Kidney (tissue), 14 donors: ENCODE results near the gene PACSIN2. TPM values are rescaled to one million over a fixed set of nuclear protein-coding genes. Genes with fewer than 3 reads are reported as not detected.

Experiments
- DNase-seq, 5 donors: peaks; one replicate each; pipeline ENCODE4 v3.0.0-alpha.2; 2013 to 2020
- FAIRE-seq: peaks from 2 replicates; lab custom pipeline; 2012; peaks lifted over from hg19 to GRCh38; lab: Jason Lieb, UNC
- H3K27ac ChIP-seq, 2 donors: one replicate each; pipeline ENCODE4 v1.7.0; 2013; ENCODE audit warnings: low read depth in 2 of 2, low read length in 2 of 2, inconsistent platforms in 1 of 2
- H3K27me3 ChIP-seq: one replicate; pipeline ENCODE4 v1.7.1; 2013; ENCODE audit warnings: low read length, inconsistent platforms; ENCODE audit not compliant: control insufficient read depth, insufficient read depth
- H3K36me3 ChIP-seq, 3 donors: one replicate each; pipeline versions ENCODE4 v1.7.0 to v1.7.1; 2013; ENCODE audit warnings: low read length in 3 of 3, control low read depth in 1 of 3, inconsistent platforms in 1 of 3; ENCODE audit not compliant: insufficient read depth in 3 of 3, control insufficient read depth in 2 of 3
- H3K4me1 ChIP-seq, 3 donors: one replicate each; pipeline versions ENCODE4 v1.7.0 to v1.7.1; 2013; ENCODE audit warnings: low read length in 3 of 3, inconsistent platforms in 1 of 3, low read depth in 1 of 3; ENCODE audit not compliant: control insufficient read depth in 2 of 3, insufficient read depth in 2 of 3
- H3K4me3 ChIP-seq, 3 donors: one replicate each; pipeline versions ENCODE4 v1.7.0 to v1.8.1; 2013; ENCODE audit warnings: low read length in 3 of 3, control low read depth in 1 of 3, inconsistent platforms in 1 of 3
- H3K9ac ChIP-seq, 3 donors: one replicate each; pipeline versions ENCODE4 v1.7.0 to v1.7.1; 2013; ENCODE audit warnings: low read length in 3 of 3, control low read depth in 1 of 3, inconsistent platforms in 1 of 3
- H3K9me3 ChIP-seq, 3 donors: one replicate each; pipeline versions ENCODE4 v1.7.0 to v1.7.1; 2013; ENCODE audit warnings: low read length in 3 of 3, control low read depth in 1 of 3, inconsistent platforms in 1 of 3; ENCODE audit not compliant: control insufficient read depth in 2 of 3, insufficient read depth in 1 of 3
- intact Hi-C: fragments of 100-400 bp; cut with DNase I; formaldehyde crosslinking; loops from one replicate; pipeline ENCODE4 v1.11.1; 2022
- polyA plus RNA-seq: library from polyadenylated mRNA; stranded (reverse); fragments of 350-450 nt; fragmentation: Illumina TruSeq; extraction: RNeasy Lipid Tissue Mini Kit (QIAGEN cat#74804); gene quantifications from one replicate; pipeline ENCODE4 v1.2.3, GENCODE V29; 2014; ENCODE audit warnings: low read depth, low replicate concordance; ENCODE audit not compliant: insufficient read depth
- total RNA-seq: library from RNA; stranded (reverse); fragmentation: NEBNext Ultra II Directional; extraction: Animal tissue kit (Norgen Biotek cat#: 25700); gene quantifications from one replicate; pipeline ENCODE4 v1.2.1, GENCODE V29; 2021
- TF ChIP-seq, protein P1 (sequence below): IDR thresholded peaks from 3 replicates; pipeline ENCODE4 v1.5.1; 2012; ENCODE audit warnings: mild to moderate bottlenecking, moderate library complexity, borderline replicate concordance; ENCODE audit not compliant: insufficient read depth; ENCODE audit errors: extremely low read depth
- donor health status: control.
- donor health status: control.
- donor health status: control.
- donor health status: control.
- donor health status: control.
- donor health status: DM: yes; HTN: yes; CAD: no.
- donor health status: Normal renal cell carcinoma (clear cell type).

PACSIN2 gene
- total and polyA plus RNA-seq, 2 donors from 2014 or later = 56.3 to 105 TPM

DNA sequence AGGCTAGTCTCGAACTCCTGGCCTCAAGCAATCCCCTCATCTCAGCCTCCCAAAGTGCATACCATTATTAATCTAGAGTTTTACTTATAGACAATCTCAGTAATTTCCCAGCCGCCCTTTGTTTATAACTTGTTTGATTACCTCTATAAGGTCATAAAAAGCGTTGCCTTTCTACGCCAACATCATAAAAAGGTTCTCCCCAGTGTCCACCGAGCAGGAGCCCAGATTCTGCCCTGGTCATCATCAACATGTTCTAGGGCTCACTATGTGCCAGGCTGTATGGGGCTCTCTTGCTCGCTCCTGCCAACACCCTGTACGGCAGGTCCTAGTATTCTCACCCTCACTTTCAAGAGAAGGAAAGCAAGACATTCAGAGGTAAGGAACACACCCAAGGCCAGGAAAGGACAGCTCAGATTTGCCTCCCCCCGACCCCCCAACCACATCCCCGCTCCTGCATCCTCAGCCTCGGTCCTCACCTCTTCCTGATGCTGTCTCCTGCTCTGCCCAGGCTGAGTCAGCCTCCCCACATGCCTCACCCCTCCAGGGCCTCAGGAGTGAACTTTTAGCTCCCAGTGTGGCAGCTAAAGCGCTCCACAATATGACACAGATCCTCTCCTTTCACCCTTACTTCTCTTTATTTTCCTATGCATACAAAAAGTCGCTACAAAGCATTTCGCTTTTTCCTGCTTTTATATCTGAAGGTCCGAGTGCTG, 172.1 kb downstream of the PACSIN2 start:
- Histone ChIP-seq H3K4me1 (peaks cover 0 to 3% (median 0%) of the 10 kb centered on the region in 3 donors), H3K36me3 (peaks cover 3 to 20% (median 5%) of the 10 kb centered on the region in 3 donors)
- intact Hi-C loops = no loop called here

GRCh38 chr22:42841444-42841843, 173.5 kb downstream of the PACSIN2 start:
- no peaks in the 10 kb centered on the region for H3K9me3 ChIP-seq
- intact Hi-C loops = no loop called here
- H3K36me3 ChIP-seq = peaks cover 3 to 20% (median 9%) of the 10 kb centered on the region in 3 donors
- H3K9ac ChIP-seq = no peak overlapping the region
- no peak for DNase-seq
- peaks cover 0 to 3% (median 0%) of the 10 kb centered on the region in 3 donors for H3K4me1 ChIP-seq
- no peaks in the 10 kb centered on the region for H3K27me3 ChIP-seq
- H3K4me3 ChIP-seq = no peak overlapping the region
- TF ChIP-seq, protein P1, sequence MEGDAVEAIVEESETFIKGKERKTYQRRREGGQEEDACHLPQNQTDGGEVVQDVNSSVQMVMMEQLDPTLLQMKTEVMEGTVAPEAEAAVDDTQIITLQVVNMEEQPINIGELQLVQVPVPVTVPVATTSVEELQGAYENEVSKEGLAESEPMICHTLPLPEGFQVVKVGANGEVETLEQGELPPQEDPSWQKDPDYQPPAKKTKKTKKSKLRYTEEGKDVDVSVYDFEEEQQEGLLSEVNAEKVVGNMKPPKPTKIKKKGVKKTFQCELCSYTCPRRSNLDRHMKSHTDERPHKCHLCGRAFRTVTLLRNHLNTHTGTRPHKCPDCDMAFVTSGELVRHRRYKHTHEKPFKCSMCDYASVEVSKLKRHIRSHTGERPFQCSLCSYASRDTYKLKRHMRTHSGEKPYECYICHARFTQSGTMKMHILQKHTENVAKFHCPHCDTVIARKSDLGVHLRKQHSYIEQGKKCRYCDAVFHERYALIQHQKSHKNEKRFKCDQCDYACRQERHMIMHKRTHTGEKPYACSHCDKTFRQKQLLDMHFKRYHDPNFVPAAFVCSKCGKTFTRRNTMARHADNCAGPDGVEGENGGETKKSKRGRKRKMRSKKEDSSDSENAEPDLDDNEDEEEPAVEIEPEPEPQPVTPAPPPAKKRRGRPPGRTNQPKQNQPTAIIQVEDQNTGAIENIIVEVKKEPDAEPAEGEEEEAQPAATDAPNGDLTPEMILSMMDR = no peak
- H3K27ac ChIP-seq = no peak overlapping the region
- no peak for FAIRE-seq

More for the DNA sequence above, 172.1 kb downstream of the PACSIN2 start:
- no peak overlapping the region for H3K27ac ChIP-seq
- DNase-seq (no peak), FAIRE-seq (no peak)
- no peak overlapping the region for H3K9ac ChIP-seq
- no peaks in the 10 kb centered on the region for H3K27me3 ChIP-seq
- no peak overlapping the region for H3K4me3 ChIP-seq
- H3K9me3 ChIP-seq = no peaks in the 10 kb centered on the region
- TF ChIP-seq, protein P1 = no peak

DNA sequence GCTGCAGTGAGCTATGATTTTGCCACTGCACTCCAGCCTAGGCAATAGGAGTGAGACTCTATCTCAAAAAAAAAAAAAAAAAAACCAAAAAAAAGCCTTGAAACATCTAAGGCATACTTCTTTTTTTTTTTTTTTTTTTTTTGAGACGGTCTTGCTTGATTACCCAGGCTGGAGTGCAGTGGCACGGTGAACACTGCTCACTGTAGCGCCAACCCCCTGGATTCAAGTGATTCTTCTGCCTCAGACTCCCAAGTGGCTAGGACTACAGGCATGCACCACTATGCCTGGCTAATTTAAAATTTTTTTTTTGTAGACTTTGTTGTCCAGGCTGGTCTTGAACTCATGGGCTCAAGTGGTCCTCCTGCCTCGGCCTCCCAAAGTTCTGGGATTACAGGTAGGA, 177.4 kb downstream of the PACSIN2 start:
- TF ChIP-seq, protein P1 = no peak
- DNase-seq = no peak
- Histone ChIP-seq H3K4me3 (no peak overlapping the region), H3K27ac (no peak overlapping the region), H3K9ac (no peak overlapping the region), H3K27me3 (no peaks in the 10 kb centered on the region), H3K4me1 (no peaks in the 10 kb centered on the region), H3K36me3 (peaks cover 0 to 27% (median 22%) of the 10 kb centered on the region in 3 donors), H3K9me3 (no peaks in the 10 kb centered on the region)
- no peak for FAIRE-seq
- intact Hi-C loops = no loop called here
